SH-SY5Y (cell line): Measurements from ENCODE around the gene RALBP1.

Source experiments
- GATA2 ChIP-seq: IDR thresholded peaks from 2 replicates; pipeline ENCODE4 v1.6.1; 2011; ENCODE audit warnings: mild to moderate bottlenecking, low read depth, low read length
- GATA3 ChIP-seq: IDR thresholded peaks from 2 replicates; pipeline ENCODE4 v1.6.1; 2011; ENCODE audit warnings: low read depth, mild to moderate bottlenecking, low read length, moderate library complexity

GRCh38 chr18:9453283-9453682, 22.0 kb upstream of the RALBP1 start:
- TF ChIP-seq GATA2 (no peak), GATA3 (no peak)
